GM21381 (cell line): Measurements from ENCODE around the gene CAMK1D.
A peak's percentile ranks its signal among the peaks of the same experiment; 100 is the strongest.
"Not testable (repeated sequence)": the region's sequence is repeated elsewhere in the genome, so short reads cannot be mapped to it uniquely, and the experiment has no call there.

Source experiments
- ATAC-seq: cut with Tn5 transposase; IDR thresholded peaks from one replicate; pipeline ENCODE4 v1.9.1; 2021; ENCODE audit warnings: mild to moderate bottlenecking, moderate library complexity; ENCODE audit not compliant: unreplicated experiment

The CAMK1D gene

DNA sequence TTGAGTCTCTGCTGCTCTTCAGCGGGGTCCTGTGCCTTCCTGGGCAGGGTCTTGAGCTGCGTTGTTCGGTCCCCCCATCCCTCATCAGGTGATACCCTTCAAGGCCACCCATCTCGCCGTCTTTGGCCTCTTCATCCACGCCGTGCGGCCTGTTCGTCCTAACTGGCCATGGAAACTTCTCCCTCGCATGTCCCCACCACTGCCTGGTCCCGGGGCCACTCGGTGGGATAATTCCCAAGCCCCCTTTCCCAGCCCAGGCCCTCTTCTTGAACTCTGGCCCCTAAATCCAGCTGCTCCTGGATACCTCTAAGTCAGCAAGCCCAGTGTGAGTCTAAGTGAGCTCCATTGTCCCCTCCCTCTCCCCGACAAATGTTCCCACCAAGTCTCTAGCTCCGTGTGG is 74.5 kb downstream of the CAMK1D start:
- no peak for ATAC-seq

DNA sequence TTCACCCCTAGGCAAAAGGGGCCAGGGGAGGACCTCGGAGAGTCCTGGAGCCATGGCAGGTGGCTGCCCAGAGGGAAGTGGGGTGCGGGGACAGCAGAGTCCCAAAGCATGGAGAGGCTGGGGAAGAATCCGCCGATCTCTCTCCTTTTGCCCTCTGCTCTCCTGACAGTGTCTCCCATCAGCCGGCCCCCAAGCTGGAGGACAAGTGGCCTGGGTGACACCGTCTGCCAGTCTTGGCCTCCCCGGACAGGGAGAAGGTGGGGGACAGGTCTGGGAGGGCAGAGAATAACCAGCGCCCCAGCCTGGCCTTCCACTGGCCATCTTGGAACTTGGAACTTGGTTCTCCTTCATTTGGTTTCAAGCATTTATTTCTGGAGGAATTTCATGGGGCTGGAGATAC is 77.9 kb downstream of the CAMK1D start:
- no peak for ATAC-seq

DNA sequence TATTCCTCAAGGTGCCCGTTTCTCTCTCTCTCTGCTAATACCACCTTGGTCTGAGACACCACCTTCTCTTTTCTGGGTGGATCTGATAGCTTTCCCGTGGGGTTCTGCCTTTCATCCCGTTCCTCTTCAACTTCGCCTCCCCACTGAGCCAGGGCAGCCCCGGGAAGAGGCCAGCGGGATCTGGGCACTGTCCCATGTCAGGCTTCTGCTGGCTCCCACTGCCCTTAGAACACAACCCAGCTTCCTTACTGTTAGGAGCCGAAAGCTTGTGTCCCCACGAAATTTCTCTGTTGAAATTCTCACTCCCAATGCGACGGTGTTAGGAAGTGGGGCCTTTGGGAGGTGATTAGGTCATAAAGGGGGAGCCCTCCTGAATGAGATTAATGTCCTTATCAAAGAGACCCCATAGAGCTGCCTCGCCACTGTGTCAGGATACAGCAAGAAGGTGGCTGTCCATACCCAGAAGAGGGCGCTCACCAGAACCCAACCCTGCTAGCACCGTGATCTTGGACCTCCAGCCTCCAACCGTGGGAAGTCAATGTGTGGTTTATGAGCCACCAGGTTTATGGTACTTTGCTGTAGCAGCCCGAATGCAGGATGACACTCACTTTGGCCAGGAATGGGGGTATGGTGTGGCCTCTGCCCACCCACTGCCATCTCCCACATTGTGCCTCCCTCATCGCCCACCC is 79.2 kb downstream of the CAMK1D start:
- ATAC-seq = no peak

DNA sequence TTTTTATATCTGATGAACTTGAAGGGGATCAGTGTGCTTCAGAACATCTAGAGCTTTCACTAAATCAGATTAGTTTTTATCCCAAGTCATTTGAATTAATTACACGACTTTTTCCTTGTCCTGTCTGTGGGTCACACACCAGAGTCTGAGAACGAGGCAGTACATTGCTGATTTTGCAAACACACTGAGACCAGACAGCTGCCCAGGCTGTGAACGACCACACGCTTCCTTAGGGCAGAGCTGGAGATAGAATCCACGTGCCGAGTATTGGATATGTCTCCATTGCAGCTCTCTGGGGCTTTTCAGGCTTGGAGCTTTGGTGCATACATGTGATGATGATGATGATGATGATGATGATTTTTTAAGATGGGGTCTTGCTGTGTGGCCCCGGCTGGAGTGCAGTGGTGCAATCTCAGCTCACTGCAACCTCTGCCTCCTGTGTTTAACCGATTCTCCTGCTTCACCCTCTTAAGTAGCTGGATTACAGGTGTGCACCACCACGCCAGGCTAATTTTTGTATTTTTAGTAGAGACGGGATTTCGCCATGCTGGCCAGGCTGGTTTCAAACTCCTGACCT is 81.1 kb downstream of the CAMK1D start:
- no peak for ATAC-seq

DNA sequence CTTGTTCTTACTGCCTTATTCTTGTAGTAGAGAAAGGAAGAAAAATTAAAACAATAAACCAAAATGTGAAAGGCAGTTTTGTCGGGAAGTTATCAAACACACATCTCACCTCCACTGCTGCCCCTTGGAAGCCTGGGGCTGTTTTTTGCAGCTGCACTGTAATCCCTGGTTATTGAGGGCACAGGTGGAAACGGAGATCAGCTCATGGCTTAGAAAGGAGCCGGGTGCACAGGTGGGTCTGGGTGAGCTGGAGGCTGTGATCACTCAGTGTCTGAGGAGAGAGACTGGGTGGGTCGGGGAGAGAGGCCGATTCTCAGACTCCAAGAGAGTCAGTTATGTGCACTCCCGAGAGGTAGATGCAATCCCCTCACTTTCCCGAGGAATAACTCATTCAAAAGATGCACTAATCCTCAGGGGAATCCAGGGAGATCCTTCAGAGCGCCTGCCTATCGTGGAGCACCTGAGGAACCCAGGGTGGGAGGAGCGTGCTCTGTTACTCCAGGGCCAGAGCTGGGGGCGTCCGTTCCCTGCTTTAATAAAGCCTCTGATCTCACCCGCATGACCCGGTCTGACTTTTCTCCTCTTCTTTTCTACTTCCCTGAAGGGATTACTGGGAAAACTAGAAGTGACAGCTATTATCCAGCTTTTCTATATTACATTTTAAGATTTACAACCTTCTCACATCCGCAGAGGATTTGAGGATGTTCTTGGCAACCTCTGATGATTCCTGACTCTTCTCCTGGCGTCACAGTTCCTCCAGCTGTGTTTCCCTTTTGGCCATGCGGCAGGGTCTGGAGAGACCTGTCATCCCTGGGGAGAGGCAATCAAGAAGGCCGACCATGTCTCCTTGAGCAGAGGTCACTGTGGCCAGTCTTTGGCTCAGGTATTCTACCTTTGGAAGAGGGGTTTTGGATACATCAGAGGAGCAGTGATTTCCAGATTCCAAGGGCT is 82.1 kb downstream of the CAMK1D start:
- no peak for ATAC-seq

DNA sequence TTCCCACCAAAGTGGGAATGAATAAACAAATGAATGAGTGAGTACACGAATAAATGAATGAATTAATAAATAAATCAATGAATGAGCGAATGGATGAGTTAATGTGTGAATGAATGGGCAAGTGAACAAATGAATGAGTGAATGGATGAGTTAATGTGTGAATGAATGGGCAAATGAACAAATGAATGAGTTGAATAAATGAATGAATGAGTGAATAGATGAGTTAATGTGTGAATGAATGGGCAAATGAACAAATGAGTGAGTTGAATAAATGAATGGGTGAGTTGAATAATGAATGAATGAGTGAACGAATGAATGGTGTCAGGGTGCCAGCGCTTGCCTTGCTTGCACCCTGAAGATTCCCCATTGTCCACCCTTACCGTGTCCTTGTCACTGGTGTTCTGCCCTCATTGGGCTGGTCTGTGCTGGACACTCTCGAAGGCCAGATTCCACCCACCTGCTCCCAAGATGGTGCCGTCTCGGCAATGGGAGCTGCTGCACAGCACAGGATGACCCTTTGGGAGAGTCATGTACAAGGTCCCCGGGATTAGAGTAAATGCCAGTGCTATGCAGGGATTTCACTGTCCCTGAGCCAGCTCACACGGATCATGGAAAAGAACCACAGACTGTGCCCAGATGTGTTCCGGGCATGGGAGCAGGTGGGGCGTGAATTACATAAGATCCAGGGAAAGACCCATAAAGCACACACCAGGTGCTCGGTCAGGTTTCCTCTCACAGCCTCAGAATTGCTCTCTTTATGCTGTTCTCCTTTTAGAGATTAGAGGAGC is 83.2 kb downstream of the CAMK1D start:
- ATAC-seq = no peak

DNA sequence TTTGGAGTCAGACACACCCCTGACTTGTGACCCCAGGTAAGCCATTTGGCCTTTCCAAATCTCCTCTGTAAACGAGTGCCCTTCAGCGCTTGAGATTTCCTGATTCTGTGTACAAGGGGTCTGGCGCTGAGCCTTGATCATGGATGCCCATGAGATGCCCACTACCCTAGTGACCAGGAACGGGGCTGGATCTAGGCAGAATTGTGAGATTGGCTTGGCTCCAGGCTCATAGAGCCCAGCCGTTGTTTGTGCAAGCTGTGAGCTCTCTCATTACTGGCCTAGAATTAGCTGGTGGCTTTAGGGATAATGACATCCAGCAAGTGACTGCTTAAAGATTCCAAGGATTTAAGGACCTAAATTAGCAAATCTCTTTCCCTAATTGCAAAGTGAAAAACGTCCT is 84.9 kb downstream of the CAMK1D start:
- no peak for ATAC-seq

DNA sequence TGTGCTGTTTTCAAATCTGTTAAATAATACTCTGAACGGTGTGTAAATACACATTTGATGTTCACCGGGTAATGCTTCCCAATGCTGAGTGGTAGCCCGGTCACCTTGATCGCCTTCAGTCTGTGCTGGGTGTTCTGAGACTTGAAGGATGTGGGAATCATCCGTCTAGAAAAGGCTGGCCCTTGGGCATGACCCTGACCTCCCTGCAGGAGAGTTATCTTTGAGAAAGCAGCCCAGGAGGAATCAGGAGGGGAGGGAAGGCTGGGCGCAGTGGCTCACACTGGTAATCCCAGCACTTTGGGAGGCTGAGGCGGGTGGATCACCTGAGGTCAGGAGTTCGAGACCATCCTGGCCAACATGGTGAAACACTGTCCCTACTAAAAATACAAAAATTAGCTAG is 85.3 kb downstream of the CAMK1D start:
- ATAC-seq = not testable (repeated sequence)

DNA sequence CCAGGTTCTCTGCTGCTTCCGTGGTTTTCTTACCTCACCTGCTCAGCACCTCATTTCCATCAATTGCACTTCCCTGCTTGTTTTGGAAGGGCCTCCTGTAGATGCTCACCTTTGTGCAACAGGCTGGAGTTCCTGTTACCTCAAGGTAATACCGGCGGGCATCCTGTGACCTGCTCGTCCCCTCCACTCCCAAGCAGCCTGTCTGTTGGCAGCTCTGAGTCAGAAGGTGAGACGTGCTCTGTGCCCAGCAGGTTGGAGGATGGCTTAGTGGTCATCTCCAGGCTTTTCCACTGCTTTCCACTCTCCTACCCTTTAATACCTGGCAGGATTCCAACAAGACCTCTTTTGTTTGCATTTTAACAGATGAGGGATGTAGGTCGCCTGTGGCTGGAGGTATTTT is 86.0 kb downstream of the CAMK1D start:
- no peak for ATAC-seq

DNA sequence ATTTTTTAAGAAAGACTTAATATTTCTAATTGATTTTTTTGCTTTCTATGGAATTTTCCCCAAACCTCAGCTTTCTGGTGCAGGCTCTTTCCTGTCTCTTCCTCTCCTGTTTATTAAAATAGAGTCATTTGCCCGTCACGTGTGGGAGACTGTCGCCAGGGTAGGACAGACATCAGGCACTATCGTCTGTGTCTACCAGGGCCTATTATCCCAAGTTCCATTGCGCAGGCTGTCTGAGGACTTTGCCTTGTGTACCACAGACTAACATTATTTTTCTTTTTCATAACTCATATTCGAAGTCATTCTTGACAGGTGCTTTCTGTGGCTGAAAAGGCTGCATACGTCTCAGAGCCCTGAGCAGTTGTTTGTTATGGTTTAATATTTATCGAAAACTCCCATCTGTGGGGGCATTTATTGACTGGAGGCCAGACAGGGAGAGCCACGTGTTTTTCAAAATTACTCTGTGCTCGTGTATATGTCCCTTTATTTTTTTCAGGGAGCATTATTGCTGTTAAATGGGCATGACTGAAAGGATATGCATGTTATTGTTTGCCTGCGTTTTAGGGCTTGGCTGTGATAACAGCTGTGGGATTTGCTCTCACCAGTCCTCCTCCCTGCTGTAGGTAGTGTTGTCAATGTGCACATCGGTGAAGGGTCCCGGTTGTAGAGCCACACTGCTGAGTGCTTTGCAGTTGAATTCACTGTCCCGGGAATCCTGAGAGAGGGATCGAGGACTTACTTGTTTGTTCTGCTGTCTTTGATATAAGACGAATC is 89.8 kb downstream of the CAMK1D start:
- no peak for ATAC-seq

DNA sequence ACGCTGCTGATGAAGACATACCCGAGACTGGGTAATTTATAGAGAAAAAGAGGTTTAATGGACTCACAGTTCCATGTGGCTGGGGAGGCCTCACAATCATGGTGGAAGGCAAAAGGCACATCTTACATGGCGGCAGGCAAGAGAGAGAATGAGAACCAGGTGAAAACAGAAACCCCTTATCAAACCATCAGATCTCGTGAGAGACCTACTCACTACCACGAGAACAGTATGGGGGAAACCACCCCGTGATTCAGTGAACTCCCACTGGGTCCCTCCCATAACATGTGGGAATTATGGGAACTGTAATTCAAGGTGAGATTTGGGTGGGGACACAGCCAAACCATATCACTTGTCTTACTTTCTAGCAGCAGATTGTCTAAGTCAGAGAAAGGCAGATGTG is 90.4 kb downstream of the CAMK1D start:
- ATAC-seq = not testable (repeated sequence)

DNA sequence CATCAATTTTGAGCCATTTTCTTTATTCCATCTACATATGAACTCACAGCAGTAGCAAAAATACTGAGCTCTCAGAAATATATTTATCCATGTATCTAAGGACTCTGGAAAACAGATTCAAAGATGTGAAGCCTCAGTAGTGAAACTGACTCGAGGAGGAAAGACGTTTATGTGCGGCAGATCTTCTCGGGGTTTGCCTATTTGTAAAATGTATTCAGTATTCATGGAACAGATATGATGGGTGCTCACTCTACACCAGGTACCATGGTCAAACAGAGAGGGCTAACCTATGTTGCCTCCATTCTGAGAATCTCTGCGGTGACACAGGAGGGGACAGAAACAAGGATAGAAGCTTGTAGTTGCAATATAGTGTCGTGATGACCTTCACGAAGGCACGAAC is 93.7 kb downstream of the CAMK1D start:
- ATAC-seq = no peak

DNA sequence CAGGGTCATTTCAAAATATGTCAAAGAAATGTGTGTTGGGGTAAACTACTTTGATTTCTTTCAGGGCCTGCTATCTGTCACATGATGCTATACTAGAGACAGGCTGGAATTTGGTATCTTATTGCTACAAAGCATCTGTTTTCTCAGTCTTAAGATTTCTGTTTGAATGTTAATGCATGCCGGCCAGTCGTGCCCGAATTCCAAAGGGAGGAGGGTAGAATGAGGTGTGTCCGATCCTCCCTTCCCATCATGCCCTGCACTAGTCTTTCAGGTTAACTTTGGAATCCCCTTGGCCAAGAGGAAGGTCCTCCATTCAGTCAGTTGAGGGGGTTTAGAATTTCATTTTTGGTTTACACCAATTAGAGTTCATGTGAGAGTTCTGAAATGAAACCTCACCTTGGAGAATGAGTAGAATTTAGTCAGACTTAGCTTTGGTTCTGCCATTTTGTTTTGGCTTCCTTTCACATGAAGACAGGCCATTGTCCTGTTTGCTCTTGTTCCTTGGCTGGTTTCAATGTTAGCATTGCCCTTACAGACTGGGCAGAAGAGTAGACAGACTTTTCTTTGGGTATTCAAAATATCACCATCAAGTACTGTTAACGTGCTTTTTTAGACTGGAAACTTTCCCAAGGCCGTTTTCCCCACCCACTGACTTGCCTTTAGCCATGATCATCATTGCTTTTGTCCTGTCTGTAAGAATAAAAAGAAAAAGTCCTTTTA is 95.8 kb downstream of the CAMK1D start:
- no peak for ATAC-seq

DNA sequence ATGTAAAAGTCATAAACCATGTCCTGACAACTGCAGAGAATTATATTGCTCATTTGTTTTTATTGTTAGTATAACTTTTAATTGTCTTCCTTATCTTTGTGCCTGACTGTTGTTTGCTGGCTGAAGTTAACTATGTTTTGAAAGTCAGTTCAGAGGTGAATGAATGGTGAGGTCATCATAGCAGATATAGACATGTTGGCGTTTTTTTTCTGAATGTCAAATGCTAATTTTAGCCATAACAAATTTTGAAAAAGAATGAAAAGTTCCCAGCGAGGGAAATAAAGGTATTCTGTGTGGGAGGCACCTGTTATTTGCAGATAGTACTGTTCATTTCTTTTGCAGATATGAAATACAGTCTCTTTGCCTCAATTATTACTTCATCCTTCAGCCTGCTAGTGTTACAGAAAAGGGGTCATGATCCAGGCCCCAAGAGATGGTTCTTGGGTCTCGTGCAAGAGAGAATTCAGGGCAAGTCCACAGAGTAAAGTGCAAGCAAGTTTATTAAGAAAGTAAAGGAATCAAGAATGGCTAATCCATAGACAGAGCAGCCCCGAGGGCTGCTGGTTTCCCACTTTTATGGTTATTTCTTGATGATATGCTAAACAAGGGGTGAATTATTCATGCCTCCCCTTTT is 96.5 kb downstream of the CAMK1D start:
- no peak for ATAC-seq

DNA sequence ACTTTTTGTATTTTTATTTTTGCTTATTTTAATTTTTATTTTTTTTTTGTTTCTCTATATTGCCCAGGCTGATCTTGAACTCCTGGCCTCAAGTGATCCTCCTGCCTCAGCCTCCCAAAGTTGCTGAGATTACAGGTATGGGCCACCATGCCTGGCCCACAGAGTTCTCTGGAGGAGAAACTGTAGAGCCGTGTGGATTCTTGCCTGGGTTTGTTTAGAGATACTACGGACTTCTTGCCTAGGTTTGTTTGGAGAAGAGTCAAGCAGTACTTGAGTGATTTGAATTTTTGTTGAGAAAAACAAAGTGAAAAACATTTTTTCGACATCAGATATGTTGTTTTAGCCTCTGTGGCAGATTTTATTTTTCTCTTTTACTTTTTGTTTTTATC is 99.0 kb downstream of the CAMK1D start:
- ATAC-seq = no peak

DNA sequence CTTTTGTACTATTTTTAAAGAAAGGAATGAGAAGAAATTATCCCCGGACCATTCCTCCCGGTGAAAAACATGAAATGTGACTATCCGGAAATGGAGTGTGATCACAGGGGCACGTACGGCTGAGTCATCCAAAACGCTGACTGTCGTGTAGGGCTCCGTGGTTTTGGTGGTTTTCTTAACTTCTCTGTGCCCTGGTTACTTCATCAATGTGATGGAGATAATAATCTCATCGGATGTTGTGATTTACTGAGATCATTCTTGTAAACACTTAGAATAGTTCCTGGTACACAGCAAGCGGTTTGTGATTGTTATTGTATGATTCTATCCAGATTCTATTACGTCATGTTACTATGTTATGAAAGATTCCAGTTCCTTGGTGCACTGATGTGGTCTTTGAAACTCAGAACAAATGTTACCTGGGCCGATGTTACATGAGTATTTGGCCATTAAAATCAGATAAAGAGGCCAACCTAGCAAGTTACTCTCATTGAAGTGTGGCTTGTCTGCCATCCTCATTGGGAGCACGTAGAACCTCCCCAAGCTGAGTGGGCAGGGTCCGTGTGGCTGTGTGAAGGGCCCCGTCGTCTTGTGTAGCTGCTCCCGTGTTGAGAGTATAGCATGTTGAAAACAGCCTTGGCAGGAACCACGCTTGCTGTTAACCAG is 99.5 kb downstream of the CAMK1D start:
- peak; percentile 85 for ATAC-seq

DNA sequence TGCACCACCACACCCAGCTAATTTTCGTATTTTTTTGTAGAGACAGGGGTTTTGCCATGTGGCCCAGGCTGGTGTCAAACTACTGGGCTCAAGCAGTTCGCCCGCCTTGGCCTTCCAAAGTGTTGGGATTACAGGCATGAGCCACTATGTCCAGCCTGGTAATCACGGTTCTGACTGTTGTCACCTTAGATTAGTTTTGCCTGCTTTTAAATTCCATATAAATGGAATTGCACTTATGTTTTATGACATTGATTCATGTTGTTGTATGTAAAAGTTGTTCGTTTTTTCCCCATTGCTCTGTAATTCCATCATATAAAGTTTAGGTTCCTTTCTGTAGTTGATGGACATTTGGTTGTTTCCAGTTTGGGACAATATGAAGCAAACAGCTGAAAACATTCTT is 106.0 kb downstream of the CAMK1D start:
- ATAC-seq = no peak

DNA sequence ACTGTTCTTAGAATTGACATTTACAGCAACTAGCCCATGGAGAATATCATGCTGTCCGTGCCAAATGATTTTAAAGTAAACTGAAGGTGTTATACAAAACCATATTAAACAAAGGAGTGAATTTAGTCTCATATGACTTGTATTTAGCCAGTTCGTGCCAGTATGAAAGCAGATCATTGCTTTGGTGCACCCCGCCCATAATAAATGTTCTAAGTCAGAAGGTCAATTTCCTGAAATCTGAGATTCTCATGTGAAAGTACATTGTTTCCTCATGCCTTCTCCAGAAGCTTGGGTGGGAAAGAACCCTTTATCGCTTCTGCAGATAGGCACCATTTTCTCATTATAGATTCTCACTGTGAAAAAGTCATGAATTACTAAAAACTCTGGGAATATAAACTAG is 106.4 kb downstream of the CAMK1D start:
- no peak for ATAC-seq

DNA sequence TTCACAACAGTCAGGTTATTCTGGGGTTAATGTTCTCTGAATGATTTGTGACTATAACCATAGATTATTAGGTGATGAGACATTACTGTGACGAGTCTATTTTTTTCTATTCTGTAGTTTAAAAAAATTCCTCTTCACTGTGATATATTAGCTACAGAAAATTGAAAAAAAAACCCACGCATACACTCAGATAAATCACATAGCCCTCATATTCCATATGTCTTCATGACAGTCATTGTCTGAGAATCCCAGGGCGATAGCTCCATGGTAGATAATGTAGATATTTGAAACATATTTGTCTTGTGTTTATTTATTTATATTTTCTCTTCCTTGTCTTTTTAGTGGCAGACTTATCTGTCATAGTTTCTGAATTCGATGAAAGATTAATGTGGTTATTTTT is 110.0 kb downstream of the CAMK1D start:
- no peak for ATAC-seq
